ENCODE measurements around the gene CNTNAP2. TPM values are rescaled to one million over a fixed set of nuclear protein-coding genes. Genes with fewer than 3 reads are reported as not detected.

CNTNAP2 gene
- total and polyA plus RNA-seq, 3 donors from 2014 or later: 4.3 to 6.1 (median 4.4) TPM

- WGBS, 2 donors: 67 to 74% methylated on average over 11 of the region's 11 CpGs
- DNase-seq: no peak
- no peaks in the 10 kb centered on the region for H3K36me3 ChIP-seq (ENCODE audit: low read depth, missing control alignments)
- no peaks in the 10 kb centered on the region for H3K4me1 ChIP-seq
- no peak overlapping the region for H3K27ac ChIP-seq
- no peak for TF ChIP-seq POLR2A (IDR thresholded peaks at IDR 0.05)
- no peaks in the 10 kb centered on the region for H3K9me3 ChIP-seq
- no peaks in the 10 kb centered on the region for H3K27me3 ChIP-seq
- intact Hi-C loops (cut with DNase I; ENCODE audit: low total_unique reads): no loop called here
- no peak overlapping the region for H3K4me3 ChIP-seq
Measured at GRCh38 chr7:148276314-148277041, 2159.9 kb downstream of the CNTNAP2 start.

GRCh38 chr7:148277042-148277660 is 2160.6 kb downstream of the CNTNAP2 start:
- Histone ChIP-seq H3K9me3 (no peaks in the 10 kb centered on the region), H3K27me3 (no peaks in the 10 kb centered on the region), H3K4me3 (no peak overlapping the region), H3K4me1 (no peaks in the 10 kb centered on the region), H3K27ac (no peak overlapping the region), H3K36me3 (ENCODE audit: low read depth, missing control alignments) (no peaks in the 10 kb centered on the region)
- 55 to 62% methylated on average over 10 to 11 of the region's 11 CpGs for WGBS, 2 donors
- no peak for TF ChIP-seq POLR2A (IDR thresholded peaks at IDR 0.05)
- no peak for TF ChIP-seq CTCF (IDR thresholded peaks at IDR 0.05)
- intact Hi-C loops (cut with DNase I; ENCODE audit: low total_unique reads): no loop called here
- DNase-seq: peak; percentile 69

- Histone ChIP-seq H3K27me3 (no peaks in the 10 kb centered on the region), H3K9me3 (no peaks in the 10 kb centered on the region), H3K4me3 (no peak overlapping the region), H3K36me3 (ENCODE audit: low read depth, missing control alignments) (no peaks in the 10 kb centered on the region), H3K27ac (no peak overlapping the region), H3K4me1 (no peaks in the 10 kb centered on the region)
- WGBS, 2 donors: 21 to 38% methylated on average over 2 of the region's 2 CpGs
- intact Hi-C loops (cut with DNase I; ENCODE audit: low total_unique reads): no loop called here
- TF ChIP-seq POLR2A (IDR thresholded peaks at IDR 0.05) (no peak), CTCF (IDR thresholded peaks at IDR 0.05) (no peak)
- DNase-seq: no peak
Measured at GRCh38 chr7:148286150-148286549, 2169.5 kb downstream of the CNTNAP2 start.

- H3K9me3 ChIP-seq: no peaks in the 10 kb centered on the region
- no peak for DNase-seq
- H3K4me3 ChIP-seq: no peak overlapping the region
- H3K27me3 ChIP-seq: no peaks in the 10 kb centered on the region
- TF ChIP-seq POLR2A (IDR thresholded peaks at IDR 0.05) (no peak), CTCF (IDR thresholded peaks at IDR 0.05) (no peak)
- no peaks in the 10 kb centered on the region for H3K4me1 ChIP-seq
- intact Hi-C loops (cut with DNase I; ENCODE audit: low total_unique reads): no loop called here
- H3K36me3 ChIP-seq (ENCODE audit: low read depth, missing control alignments): no peaks in the 10 kb centered on the region
- 50 to 73% methylated on average over 1 to 2 of the region's 2 CpGs for WGBS, 2 donors
- H3K27ac ChIP-seq: no peak overlapping the region
Measured at GRCh38 chr7:148287538-148287937, 2170.9 kb downstream of the CNTNAP2 start.

- Histone ChIP-seq H3K9me3 (no peaks in the 10 kb centered on the region), H3K36me3 (ENCODE audit: low read depth, missing control alignments) (no peaks in the 10 kb centered on the region), H3K27me3 (no peaks in the 10 kb centered on the region), H3K4me3 (no peak overlapping the region), H3K27ac (no peak overlapping the region), H3K4me1 (no peaks in the 10 kb centered on the region)
- WGBS, 2 donors: 100% methylated on average over 1 of the region's 1 CpG
- DNase-seq: no peak
- no peak for TF ChIP-seq CTCF (IDR thresholded peaks at IDR 0.05)
- no peak for TF ChIP-seq POLR2A (IDR thresholded peaks at IDR 0.05)
- intact Hi-C loops (cut with DNase I; ENCODE audit: low total_unique reads): no loop called here
Measured at GRCh38 chr7:148288592-148289151, 2172.1 kb downstream of the CNTNAP2 start.

Measured in testis (tissue), 3 donors.